Measurements from ENCODE around the gene RPGR. TPM values are rescaled to one million over a fixed set of nuclear protein-coding genes. Genes with fewer than 3 reads are reported as not detected.

Gene RPGR
- total RNA-seq, 4 donors from 2014 or later = 9.6 to 17.0 (median 11.9) TPM

DNA sequence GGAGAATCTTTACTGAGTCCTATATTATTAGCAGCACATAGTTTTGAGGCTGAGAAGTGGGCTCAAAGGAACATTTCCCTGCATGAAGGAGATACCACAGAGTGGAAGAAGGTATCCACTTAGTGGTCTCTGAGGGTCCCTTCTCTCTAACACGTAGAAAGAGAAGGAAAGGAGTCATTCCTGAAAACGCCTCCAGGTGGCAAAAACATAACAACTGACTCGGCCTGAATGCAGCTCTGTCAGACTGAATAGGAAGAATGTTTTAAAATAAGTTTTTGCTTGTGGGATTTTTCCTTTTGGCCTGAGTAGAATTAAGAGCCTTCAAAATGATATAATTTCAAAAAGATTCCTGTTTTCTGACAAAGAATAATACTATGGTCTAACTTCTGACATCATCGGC lies 23.3 kb downstream of the RPGR start:
- Histone ChIP-seq H3K27ac (replicated peaks in 1 of 4) (no peak overlapping the region), H3K4me3 (no peak overlapping the region), H3K4me1 (no peaks in the 10 kb centered on the region), H3K9me3 (no peaks in the 10 kb centered on the region), H3K27me3 (no peaks in the 10 kb centered on the region), H3K36me3 (peaks cover 0 to 20% (median 5%) of the 10 kb centered on the region in 4 donors)
- intact Hi-C loops (cut with DNase I) = no loop called here
- no peak for DNase-seq (ENCODE audit: extremely low spot score)
- 39% methylated on average over 4 of the region's 4 CpGs for WGBS
- TF ChIP-seq, protein P1, sequence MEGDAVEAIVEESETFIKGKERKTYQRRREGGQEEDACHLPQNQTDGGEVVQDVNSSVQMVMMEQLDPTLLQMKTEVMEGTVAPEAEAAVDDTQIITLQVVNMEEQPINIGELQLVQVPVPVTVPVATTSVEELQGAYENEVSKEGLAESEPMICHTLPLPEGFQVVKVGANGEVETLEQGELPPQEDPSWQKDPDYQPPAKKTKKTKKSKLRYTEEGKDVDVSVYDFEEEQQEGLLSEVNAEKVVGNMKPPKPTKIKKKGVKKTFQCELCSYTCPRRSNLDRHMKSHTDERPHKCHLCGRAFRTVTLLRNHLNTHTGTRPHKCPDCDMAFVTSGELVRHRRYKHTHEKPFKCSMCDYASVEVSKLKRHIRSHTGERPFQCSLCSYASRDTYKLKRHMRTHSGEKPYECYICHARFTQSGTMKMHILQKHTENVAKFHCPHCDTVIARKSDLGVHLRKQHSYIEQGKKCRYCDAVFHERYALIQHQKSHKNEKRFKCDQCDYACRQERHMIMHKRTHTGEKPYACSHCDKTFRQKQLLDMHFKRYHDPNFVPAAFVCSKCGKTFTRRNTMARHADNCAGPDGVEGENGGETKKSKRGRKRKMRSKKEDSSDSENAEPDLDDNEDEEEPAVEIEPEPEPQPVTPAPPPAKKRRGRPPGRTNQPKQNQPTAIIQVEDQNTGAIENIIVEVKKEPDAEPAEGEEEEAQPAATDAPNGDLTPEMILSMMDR (IDR thresholded peaks at IDR 0.05) = peak in 1 of 3 experiments; percentile 20
- TF ChIP-seq POLR2AphosphoS5 (IDR thresholded peaks at IDR 0.05) = no peak

DNA sequence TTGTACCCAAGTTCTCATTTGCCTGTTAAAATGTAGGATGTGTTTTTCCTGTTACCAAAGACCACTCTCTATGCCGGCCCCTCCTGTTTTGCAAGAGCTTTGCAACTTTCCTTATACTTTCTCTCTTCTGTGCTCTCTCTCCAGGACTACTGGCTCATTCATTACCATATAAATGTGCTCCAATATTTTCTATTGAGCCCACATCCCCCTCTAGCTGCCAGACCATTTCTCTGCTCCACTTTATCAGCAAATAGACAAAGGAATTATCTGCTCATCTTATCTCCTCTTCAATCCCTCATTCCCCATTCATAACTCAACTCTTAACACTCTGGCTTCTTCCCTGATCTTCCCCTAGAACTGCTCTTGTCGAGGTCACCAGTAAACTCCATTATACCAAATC lies 33.6 kb downstream of the RPGR start:
- Histone ChIP-seq H3K9me3 (no peaks in the 10 kb centered on the region), H3K27me3 (no peaks in the 10 kb centered on the region), H3K4me3 (no peak overlapping the region), H3K27ac (replicated peaks in 1 of 4) (no peak overlapping the region), H3K4me1 (no peaks in the 10 kb centered on the region), H3K36me3 (peaks cover 0 to 9% (median 1%) of the 10 kb centered on the region in 4 donors)
- intact Hi-C loops (cut with DNase I) = no loop called here
- 46% methylated on average over 2 of the region's 2 CpGs for WGBS
- TF ChIP-seq POLR2A (IDR thresholded peaks at IDR 0.05; ENCODE audit: low read depth) (no peak), POLR2AphosphoS5 (IDR thresholded peaks at IDR 0.05) (no peak), EP300 (IDR thresholded peaks at IDR 0.05) (no peak)
- TF ChIP-seq, protein P1 (IDR thresholded peaks at IDR 0.05) = no peak
- DNase-seq (ENCODE audit: extremely low spot score) = no peak

DNA sequence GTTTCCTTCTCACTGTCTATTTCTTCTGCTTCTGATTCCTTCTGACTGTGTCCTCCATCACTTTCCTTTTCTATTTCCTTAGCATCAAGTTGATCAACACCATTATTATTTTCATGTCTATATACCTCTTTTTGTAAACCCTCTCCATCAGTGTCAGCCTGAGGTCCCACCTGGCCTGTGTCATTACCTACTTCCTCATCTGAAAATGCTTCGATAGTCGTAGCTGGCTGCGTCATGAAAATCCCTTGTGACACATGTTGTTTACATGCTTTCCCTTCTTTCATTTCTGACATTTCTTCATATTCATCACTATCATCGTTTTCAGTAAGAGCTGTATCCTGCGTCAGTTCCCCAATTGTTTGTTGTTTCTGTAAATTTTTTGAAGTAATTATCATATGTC lies 39.6 kb downstream of the RPGR start:
- DNase-seq (ENCODE audit: extremely low spot score) = no peak
- 88% methylated on average over 5 of the region's 5 CpGs for WGBS
- Histone ChIP-seq H3K27ac (replicated peaks in 1 of 4) (no peak overlapping the region), H3K27me3 (no peaks in the 10 kb centered on the region), H3K9me3 (no peaks in the 10 kb centered on the region), H3K4me1 (no peaks in the 10 kb centered on the region), H3K36me3 (peaks cover 0 to 11% (median 3%) of the 10 kb centered on the region in 4 donors), H3K4me3 (no peak overlapping the region)
- intact Hi-C loops (cut with DNase I) = no loop called here
- TF ChIP-seq, protein P1 (IDR thresholded peaks at IDR 0.05) = no peak
- TF ChIP-seq POLR2AphosphoS5 (IDR thresholded peaks at IDR 0.05) = no peak
- TF ChIP-seq POLR2A (IDR thresholded peaks at IDR 0.05; ENCODE audit: low read depth) = no peak
- TF ChIP-seq EP300 (IDR thresholded peaks at IDR 0.05) = no peak

DNA sequence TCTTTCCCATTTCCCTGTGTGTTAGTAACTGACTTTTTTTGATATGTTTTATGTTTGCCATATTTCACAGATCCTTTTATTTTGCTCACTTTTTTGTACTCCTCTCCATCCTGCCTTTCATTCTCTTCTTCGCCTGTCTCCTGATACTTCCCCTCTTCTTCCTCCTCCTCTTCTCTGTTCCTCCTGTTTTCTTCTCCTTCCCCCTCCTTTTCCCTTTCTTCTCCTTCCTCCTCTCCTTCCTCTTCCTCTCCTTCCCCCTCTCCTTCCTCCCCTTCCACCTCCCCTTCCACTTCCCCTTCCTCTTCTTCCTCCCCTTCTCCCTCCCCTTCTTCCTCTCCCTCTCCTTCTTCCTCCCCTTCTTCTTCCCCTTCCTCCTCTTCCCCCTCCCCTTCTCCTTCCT lies 41.7 kb downstream of the RPGR start:
- WGBS = 97% methylated on average over 1 of the region's 1 CpG
- Histone ChIP-seq H3K4me1 (no peaks in the 10 kb centered on the region), H3K27ac (replicated peaks in 1 of 4) (no peak overlapping the region), H3K4me3 (no peak overlapping the region), H3K27me3 (no peaks in the 10 kb centered on the region), H3K9me3 (no peaks in the 10 kb centered on the region), H3K36me3 (peaks cover 0 to 11% (median 0%) of the 10 kb centered on the region in 4 donors)
- no peak for DNase-seq (ENCODE audit: extremely low spot score)
- intact Hi-C loops (cut with DNase I) = no loop called here
- TF ChIP-seq, protein P1 (IDR thresholded peaks at IDR 0.05) = no peak
- no peak for TF ChIP-seq EP300 (IDR thresholded peaks at IDR 0.05)
- TF ChIP-seq POLR2AphosphoS5 (IDR thresholded peaks at IDR 0.05) = no peak
- TF ChIP-seq POLR2A (IDR thresholded peaks at IDR 0.05; ENCODE audit: low read depth) = no peak

DNA sequence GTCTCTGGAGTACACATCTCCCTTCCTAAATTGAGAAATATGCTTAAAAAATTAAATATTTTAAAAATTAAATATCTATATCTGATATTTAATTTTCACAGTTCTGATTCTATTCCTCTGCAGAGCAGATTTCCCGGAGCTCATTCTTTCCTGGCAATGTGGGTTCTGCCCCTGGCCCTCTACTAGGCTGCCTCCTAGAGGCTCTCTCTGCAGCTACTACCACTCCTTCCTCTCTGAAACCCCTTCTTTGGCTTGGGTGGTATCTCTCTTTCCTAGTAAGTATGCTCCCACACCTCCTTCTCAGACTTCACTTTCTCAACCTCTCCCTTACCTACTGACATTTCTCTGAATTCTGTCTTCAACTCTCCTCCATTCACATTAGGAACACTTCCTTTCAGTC lies 45.3 kb downstream of the RPGR start:
- Histone ChIP-seq H3K4me3 (no peak overlapping the region), H3K36me3 (peaks cover 0 to 4% (median 0%) of the 10 kb centered on the region in 4 donors), H3K4me1 (no peaks in the 10 kb centered on the region), H3K27me3 (no peaks in the 10 kb centered on the region), H3K9me3 (no peaks in the 10 kb centered on the region), H3K27ac (replicated peaks in 1 of 4) (no peak overlapping the region)
- WGBS = 72% methylated on average over 1 of the region's 1 CpG
- no peak for DNase-seq (ENCODE audit: extremely low spot score)
- TF ChIP-seq, protein P1 (IDR thresholded peaks at IDR 0.05) = peak; percentile 25 to 45 (median 26)
- TF ChIP-seq POLR2A (IDR thresholded peaks at IDR 0.05; ENCODE audit: low read depth) = no peak
- intact Hi-C loops (cut with DNase I) = no loop called here

Data from esophagus muscularis mucosa (tissue), 4 donors.